Measurements from ENCODE around the gene UGT2B11.
"Not testable (repeated sequence)": the region's sequence is repeated elsewhere in the genome, so short reads cannot be mapped to it uniquely, and the experiment has no call there.

DNA sequence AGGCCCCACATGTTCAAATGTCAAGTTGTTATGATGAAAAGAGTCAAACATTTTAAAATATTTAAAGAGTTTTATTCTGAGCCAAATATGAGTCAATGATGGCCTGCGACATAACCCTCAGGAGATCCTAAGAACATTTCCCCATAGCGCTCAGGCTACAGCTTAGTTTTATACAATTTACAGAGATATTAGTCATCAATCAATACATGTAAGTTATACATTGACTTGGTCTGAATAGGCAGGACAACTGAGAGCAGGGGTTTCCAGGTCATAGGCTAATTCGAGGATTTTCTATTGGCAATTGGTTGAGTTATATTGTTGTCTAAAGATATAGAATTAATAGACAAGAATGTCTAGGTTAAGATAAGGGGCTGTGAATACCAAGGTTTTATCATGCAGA lies 26.2 kb upstream of the UGT2B11 start:
- TF ChIP-seq, protein P1, sequence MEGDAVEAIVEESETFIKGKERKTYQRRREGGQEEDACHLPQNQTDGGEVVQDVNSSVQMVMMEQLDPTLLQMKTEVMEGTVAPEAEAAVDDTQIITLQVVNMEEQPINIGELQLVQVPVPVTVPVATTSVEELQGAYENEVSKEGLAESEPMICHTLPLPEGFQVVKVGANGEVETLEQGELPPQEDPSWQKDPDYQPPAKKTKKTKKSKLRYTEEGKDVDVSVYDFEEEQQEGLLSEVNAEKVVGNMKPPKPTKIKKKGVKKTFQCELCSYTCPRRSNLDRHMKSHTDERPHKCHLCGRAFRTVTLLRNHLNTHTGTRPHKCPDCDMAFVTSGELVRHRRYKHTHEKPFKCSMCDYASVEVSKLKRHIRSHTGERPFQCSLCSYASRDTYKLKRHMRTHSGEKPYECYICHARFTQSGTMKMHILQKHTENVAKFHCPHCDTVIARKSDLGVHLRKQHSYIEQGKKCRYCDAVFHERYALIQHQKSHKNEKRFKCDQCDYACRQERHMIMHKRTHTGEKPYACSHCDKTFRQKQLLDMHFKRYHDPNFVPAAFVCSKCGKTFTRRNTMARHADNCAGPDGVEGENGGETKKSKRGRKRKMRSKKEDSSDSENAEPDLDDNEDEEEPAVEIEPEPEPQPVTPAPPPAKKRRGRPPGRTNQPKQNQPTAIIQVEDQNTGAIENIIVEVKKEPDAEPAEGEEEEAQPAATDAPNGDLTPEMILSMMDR (IDR thresholded peaks at IDR 0.05; ENCODE audit: insufficient read depth, low read length): not testable (repeated sequence)
- TF ChIP-seq POLR2AphosphoS5, GABPA (IDR thresholded peaks at IDR 0.05; ENCODE audit: low read depth): not testable (repeated sequence)

Measured in HL-60 (cell line).